ENCODE results near the gene ZSCAN2.
A peak's percentile ranks its signal among the peaks of the same experiment; 100 is the strongest.
"Not testable (repeated sequence)": the region's sequence is repeated elsewhere in the genome, so short reads cannot be mapped to it uniquely, and the experiment has no call there.

The ZSCAN2 gene

GRCh38 chr15:84582583-84583157 lies 18.1 kb upstream of the ZSCAN2 start:
- DNase-seq (ENCODE audit: low spot score) = no peak
- Histone ChIP-seq H3K4me3 (no peak overlapping the region), H3K27ac (no peak overlapping the region)
- no peak for TF ChIP-seq CTCF (IDR thresholded peaks at IDR 0.05)

GRCh38 chr15:84583921-84584320 lies 16.9 kb upstream of the ZSCAN2 start:
- DNase-seq (ENCODE audit: low spot score); H3K27ac ChIP-seq; H3K4me3 ChIP-seq: not testable (repeated sequence)

DNA sequence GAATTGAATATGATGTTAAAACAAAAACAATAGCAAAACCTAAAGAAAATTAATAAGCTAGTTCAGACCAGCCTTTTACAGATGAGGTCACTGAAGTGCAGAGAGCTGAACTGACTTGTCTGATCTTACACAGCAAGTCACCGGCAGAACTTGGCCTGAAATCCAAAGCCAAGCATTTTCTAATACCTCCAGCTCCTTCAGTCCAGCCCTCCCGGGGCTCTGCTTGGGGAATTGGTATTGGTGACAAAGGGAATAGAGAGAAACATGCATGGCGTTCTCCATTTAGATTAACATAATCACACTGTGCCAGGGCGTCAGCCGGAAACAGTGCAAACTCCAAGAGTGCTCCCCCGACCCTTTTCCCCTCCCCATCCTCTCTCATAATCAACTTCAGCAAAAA lies 14.1 kb upstream of the ZSCAN2 start:
- no peak overlapping the region for H3K27ac ChIP-seq
- TF ChIP-seq CTCF (IDR thresholded peaks at IDR 0.05) = no peak

GRCh38 chr15:84588053-84588874 lies 12.5 kb upstream of the ZSCAN2 start:
- H3K27ac ChIP-seq = no peak overlapping the region
- TF ChIP-seq CTCF (IDR thresholded peaks at IDR 0.05) = peak; percentile 97
- DNase-seq (ENCODE audit: low spot score) = peak; percentile 87
- peak overlapping the region; percentile 67 for H3K4me3 ChIP-seq

More for the DNA sequence above, 14.1 kb upstream of the ZSCAN2 start:
- no peak overlapping the region for H3K4me3 ChIP-seq
- no peak for DNase-seq (ENCODE audit: low spot score)

DNA sequence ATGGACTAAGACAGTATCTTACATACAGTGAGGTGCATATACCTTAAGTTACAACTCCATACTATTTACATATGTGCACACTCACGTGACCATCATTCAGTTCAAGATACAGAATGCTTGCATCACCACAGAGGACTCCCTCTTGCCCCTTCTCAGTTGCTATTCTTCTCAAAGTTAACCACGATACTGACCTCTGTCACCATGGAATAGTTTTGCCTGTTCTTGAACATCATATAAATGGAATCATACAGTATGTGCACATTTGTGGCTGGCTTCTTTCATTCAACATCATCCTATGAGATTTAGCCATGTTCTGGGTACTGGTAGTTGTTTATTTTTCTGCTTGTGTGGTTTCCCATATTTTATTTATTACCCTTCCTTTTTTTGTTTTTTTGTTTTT lies 10.4 kb upstream of the ZSCAN2 start:
- DNase-seq (ENCODE audit: low spot score) = no peak
- TF ChIP-seq CTCF (IDR thresholded peaks at IDR 0.05) = no peak
- H3K27ac ChIP-seq = no peak overlapping the region
- no peak overlapping the region for H3K4me3 ChIP-seq

GRCh38 chr15:84591815-84592214 lies 9.0 kb upstream of the ZSCAN2 start:
- DNase-seq (ENCODE audit: low spot score) = no peak
- Histone ChIP-seq H3K27ac (no peak overlapping the region), H3K4me3 (no peak overlapping the region)
- TF ChIP-seq CTCF (IDR thresholded peaks at IDR 0.05) = no peak

- Histone ChIP-seq H3K4me3 (no peak overlapping the region), H3K27ac (no peak overlapping the region)
- no peak for DNase-seq (ENCODE audit: low spot score)
- TF ChIP-seq CTCF (IDR thresholded peaks at IDR 0.05) = no peak
These were observed 6.1 kb upstream of the ZSCAN2 start for GRCh38 chr15:84594617-84595290.

Measured in coronary artery (tissue), 2 donors.